CD1c-positive myeloid dendritic cell (primary cell): ENCODE measurements around the gene SIGLEC10.

Experiments
- DNase-seq: peaks from one replicate; pipeline ENCODE4 v3.0.0-alpha.2; 2016; ENCODE audit errors: extremely low spot score

SIGLEC10 gene

DNA sequence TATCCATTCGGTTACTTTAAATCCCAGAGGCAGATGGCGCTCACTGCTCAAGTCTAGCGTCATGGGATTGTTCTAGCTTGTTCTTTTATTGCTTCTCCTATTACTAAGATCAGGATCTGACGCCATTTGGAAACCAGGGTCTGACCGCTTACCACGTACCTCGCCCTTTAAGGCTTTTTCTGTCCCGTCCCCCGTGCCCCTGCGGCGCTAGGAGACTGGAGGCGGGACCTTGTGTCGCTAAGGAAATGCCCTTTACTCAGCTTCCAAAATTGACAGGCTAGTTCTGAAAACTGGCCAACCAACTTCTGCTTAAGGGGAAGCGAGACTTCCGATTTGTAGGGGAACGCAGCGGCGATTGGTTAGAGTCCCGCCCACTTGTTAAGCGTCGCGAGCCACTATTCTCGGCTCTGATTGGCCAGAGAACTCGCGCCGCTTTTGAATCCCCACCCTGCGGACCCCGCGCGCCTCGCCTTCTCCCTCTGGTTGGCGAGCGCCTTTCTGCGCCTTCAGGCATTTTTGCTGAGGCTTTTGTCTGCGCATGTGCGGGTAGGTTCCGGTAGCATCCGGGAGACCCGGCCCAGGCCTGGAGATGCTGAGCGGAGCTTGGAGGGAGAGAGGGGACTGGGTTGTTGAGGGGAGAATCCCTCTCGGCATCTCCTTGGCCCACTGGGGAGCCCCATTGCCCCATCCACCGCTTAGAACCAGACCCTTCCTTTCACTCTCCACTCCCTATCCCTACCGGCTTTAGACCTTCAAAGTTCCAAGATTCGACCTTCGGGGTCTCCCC is 23.2 kb downstream of the SIGLEC10 start:
- peak; percentile 98 for DNase-seq

DNA sequence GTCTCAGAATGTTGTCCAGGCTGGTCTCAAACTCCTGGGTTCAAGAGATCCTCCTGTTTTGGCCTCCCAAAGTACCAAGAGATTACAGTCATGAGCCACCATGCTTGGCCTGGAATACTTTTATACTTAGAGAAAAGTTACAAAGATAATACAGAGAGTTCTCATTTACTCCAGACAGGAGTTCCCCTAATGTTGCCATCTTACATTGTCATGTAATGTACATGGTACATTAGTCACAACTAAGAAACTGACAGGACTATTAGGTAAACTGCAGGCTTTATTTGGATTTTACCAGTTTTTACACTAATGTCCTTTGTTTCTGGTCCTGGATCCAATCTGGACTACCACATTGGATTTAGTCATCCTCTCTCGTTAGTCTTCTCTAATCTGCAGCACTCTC is 24.7 kb downstream of the SIGLEC10 start:
- DNase-seq: peak; percentile 45

GRCh38 chr19:51391073-51391611 is 26.3 kb downstream of the SIGLEC10 start:
- no peak for DNase-seq

- no peak for DNase-seq
Measured at GRCh38 chr19:51389143-51389542, 28.3 kb downstream of the SIGLEC10 start.

GRCh38 chr19:51387924-51388389 is 29.5 kb downstream of the SIGLEC10 start, which contains the start of gene LIM2:
Gene LIM2, minus strand, starts transcription at chr19:51387974. Its CDS starts 531 bp downstream, at chr19:51387443.
- no peak for DNase-seq

- DNase-seq: no peak
Measured at GRCh38 chr19:51386882-51387520, 30.4 kb downstream of the SIGLEC10 start.

- DNase-seq: no peak
Measured at GRCh38 chr19:51382004-51382403, 35.4 kb downstream of the SIGLEC10 start.

- DNase-seq: no peak
Measured at GRCh38 chr19:51380379-51380778, 37.1 kb downstream of the SIGLEC10 start.

DNA sequence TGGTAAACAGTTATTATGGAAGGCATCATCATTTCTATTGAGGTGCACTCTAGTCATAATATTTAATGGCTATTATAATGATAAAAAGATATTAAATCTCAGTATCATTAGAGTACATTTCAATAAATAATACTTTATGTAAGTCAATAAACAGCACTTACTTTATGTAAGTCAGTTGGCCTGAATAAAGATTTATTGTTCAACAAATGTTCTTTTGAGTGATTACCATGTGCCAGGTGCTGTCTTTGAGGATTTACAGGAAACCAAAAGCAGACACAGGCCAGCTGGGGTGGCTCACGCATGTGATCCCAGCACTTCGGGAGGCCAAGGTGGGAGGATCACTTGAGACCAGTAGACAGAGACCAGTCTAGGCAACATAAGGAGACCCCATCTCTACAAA is 40.0 kb downstream of the SIGLEC10 start:
- DNase-seq: no peak

DNA sequence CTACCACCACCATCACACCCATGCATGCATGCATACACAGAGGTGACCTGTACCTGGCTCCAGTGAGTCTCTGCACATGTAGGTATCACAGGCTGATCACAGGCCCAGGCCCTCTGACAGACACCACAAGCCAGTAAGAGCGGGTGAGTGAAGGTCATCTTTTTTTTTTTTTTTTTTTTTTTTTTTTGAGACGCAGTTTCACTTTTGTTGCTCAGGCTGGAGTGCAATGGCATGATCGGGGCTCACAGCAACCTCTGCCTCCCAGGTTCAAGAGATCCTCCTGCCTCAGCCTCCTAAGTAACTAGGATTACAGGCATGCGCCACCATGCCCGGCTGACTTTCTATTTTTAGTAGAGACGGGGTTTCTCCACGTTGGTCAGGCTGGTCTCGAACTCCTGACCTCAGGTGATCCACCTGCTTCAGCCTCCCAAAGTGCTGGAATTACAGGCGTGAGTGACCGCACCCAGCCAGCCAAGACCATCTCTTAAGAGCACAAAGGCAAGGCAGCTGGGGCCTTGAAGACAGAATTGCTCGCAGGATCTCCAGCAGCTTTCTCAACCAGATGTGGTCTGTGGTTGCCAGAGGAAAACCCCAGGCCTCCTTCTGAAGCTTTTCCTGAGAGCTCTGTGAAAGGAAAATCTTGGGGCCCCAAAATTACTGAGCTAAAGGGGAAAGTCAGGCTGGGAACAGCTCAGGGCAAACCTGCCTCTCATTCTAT is 41.8 kb downstream of the SIGLEC10 start:
- DNase-seq: no peak

- DNase-seq: peak; percentile 23
Measured at GRCh38 chr19:51372649-51373504, 44.6 kb downstream of the SIGLEC10 start, which contains the start of gene NKG7. Gene NKG7, minus strand, starts transcription at chr19:51372654. Its CDS starts 119 bp downstream, at chr19:51372535.

DNA sequence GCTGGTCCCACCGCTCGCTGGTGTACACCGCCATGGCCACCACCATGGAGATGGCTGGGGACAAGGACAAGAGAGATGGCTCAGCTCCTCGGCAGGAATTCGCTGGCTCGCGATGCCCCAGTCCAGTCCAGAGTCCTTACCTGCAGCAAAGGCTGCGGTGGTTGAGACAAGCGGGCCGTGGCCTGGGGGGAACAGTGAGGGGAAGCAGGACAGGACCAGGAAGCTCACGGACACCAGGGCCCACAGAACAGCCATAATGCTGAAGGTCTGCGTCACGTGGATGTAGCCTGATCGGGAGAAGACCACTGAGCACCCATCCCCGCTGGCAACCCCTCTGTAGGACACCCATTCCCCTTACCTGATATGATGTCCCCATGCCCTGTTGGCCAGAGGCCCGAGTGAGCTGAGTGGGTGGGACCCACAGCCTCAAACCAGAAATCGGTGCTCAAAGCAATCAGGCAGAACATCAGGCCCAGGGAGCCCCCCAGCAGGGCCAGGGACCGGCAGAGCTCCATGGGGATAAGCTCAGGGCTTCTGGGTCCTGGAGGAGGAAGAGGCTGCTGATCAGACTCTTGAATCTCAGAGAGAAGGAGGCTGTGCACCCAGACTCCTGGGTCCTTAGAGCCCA is 45.3 kb downstream of the SIGLEC10 start:
- DNase-seq: no peak

GRCh38 chr19:51371186-51371690 is 46.2 kb downstream of the SIGLEC10 start:
- no peak for DNase-seq

DNA sequence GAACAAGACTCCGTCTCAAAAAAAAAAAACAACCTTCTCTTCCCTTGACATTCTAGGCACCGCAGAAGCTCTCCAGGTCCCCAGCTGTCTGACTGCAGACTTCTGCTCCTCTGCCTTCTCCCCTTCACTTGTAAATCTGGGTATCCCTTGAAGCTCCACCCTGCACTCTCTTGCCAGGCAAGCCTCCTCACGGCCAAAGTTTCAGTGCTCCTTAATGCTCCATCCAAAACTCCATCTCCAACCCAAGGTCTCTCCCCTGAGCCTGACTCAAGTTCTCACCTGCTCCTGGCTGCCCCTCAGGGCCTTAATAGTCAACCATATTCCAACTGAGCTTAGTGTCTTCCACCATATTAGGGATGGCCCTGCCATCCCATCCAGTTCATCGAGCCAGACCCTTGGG is 47.2 kb downstream of the SIGLEC10 start:
- DNase-seq: no peak

- peak; percentile 38 for DNase-seq
Measured at GRCh38 chr19:51368366-51369282, 48.8 kb downstream of the SIGLEC10 start, which contains the start of gene CLDND2. Gene CLDND2, minus strand, starts transcription at chr19:51369003. Its CDS starts 426 bp downstream, at chr19:51368577.

DNA sequence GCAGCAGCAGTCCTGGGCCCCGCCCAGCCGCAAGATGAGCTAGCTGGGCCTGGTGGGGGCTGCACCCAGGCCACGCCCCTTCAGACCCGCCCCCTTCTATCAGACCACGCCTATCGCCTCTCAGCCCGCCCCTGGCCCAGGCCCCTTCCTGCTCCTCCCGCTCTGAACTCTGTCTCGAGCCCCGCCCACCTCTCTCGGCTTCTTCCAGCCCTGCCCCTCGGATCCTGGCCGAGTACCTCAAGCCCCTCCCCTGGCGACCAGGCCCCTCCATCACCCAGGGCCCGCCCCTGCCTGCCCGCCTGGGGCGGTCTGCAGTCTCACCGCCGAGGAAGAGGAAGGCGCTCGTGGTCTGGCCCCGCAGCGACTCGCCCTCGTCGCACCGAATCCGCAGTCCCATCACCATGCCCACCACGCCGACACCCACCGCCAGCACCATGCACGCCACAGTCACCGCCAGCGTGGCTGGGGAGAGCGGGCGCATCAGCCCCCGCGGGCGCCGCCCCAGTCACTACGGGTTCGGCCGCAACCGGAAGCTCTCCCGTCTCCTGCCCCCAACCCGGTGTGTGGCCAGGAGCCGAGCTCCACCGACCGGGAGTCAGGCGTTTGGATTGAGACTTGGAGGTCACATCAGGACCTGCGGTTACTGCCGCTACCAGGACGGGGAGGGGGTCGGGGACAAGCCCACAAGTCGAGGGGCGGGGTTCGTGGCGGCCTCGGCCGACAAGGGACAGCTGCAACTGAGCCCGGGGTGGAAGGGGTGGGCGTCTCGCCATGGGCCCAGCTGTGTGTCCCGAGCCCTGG is 49.7 kb downstream of the SIGLEC10 start:
- DNase-seq: peak; percentile 96

DNA sequence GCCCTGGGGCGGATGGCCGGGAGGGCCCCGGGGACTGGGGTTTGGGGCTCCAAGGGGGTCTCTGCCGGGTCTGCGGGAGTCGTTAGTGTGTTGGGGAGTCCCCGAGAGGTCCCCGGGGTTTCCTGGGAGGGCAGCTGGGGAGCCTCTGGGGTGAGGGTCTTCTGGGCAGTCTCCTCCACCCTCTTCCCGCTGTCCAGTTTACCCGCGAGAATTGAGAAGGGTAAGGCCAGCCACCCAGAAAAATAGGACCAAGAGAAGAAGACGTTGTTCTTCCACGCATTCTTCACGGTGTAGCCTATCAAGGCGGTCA is 50.2 kb downstream of the SIGLEC10 start:
- DNase-seq: no peak
